ENCODE measurements around the gene GLRA2.

Gene GLRA2

DNA sequence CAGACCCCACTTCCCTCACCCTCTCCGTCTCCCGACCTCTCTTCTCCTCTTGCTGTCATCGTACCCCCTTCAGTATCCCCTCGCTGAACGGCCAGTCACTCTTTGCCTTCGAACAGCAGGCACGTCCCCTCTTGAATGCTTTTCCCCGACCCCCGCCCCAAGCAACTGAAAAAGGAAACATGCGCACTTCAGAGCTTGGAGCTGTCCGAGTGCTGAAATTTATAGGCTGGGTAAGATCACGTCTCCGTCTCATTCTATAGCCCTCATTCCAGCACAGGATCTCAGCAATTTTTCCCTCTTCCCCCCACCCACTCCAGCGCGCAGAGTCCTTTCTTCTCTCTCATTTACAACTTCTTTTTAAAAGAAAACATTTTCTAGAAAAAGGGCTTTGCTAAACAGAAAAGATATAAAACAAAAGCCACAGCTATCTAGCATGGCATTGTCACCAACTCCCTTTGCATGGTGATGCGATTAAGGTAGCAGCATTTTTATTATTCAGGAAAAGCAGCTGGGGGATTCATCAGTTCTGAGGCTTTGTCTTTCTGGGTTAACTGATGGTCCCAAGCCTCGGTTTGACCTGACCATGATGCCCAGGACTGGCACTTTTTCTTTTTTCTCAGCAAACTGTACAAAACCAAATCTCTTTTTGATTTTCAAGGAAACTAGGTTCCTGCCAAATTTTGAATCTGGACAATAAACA, at the start of gene GLRA2:
GLRA2 (plus strand) TSS at position 247 of the 700 bp plus-strand sequence. CDS start 522 bp downstream, outside the sequence.
- DNase-seq: peak; percentile 1

DNA sequence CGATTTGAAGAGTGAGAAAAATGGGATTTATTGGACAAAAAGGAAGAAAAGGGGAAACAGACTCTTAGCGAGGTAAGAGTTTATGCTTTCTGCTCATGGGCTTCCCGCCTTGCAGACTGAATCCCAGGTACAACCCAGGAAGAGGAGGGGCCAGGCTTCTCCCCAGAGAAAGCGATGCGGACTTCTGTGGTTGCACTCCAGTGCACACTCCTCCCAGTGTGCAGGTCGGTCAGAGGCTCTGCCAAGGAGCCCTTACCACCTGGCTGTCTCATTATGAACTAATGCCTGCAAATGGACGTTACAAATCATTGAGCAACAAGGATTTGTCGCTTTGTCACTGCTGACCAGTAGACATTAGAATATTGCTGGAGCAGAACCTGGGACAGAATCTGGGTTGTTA, 39.9 kb upstream of the GLRA2 start:
- no peak for DNase-seq

DNA sequence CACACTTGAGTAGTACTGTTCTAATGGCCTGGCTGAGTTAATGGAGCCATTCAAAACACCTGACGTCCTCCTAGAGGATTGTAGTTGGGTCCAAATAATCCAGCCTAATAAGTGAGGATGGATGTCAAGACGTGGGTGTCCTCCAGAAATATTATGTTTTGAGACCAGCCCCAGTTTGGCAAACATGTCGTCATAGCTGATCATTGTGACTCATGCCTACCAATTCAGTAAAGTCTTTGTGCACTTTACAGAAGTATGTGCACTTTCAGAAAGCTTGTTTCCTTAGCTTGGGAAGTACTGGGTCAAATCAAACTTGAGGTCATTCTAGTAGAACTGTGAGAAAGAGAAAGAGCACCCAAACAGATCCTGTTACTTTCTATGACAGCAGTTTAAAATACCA, 37.6 kb upstream of the GLRA2 start:
- no peak for DNase-seq

DNA sequence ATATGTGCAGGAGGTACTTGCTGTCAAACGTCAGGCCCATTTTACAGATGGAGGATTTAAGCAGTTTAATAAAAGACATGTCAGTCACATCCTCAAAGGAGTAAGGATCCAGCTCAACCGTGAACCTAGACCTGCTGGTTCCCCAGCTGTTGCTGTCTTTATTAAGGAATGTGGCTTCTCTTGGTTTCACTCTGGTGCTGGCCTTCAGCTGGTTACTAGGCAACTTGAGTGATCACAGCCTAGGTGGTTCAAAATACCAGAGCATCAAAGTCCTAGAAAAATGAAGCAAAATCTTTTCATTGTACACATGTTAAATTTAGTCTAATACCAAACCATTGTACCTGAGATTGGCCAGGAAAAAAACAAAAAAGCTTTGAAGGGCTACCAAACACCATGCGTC, 32.7 kb upstream of the GLRA2 start:
- DNase-seq: peak; percentile 6

DNA sequence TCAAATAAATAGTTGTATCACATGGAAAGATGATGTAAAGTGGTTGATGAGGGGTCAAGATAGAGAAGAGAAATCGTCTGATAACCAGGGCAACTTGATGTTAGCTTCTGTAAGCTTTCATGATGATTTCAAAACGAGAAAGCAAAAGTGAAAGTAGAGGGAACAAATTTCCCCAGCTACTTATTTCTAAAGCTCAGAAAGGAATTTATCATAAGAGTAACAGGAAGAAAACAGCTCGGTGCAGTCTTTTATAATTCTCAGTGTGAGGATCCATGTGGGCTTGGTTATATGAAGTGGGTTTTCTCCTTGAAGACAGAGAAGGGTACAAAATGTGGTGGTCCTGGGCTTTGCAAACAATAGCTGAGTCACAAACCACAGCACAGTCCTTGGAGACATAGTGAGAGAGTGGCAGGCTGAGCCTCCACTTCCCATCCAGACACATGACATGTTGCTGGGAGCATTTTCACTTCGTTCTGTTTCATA, 32.1 kb upstream of the GLRA2 start:
- peak; percentile 44 for DNase-seq

DNA sequence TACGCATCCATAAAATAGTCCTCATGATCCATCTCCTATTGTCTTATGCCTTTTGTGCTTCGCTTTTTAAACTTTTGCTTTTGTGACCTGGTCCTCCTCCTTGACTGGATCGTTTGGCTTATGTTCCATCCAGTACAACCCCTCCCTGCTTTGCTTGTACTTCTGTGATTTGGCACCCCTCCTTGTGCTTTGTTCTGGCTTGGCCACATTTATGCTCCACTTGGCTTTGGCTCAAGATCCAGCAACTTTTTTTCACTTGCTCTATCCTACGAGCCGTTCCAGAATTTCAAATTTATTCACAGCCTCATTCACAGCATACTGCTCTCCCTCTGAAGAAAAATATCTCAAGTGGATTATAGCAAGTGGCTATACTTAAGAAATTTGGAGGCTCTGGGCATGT, 28.0 kb upstream of the GLRA2 start:
- no peak for DNase-seq

DNA sequence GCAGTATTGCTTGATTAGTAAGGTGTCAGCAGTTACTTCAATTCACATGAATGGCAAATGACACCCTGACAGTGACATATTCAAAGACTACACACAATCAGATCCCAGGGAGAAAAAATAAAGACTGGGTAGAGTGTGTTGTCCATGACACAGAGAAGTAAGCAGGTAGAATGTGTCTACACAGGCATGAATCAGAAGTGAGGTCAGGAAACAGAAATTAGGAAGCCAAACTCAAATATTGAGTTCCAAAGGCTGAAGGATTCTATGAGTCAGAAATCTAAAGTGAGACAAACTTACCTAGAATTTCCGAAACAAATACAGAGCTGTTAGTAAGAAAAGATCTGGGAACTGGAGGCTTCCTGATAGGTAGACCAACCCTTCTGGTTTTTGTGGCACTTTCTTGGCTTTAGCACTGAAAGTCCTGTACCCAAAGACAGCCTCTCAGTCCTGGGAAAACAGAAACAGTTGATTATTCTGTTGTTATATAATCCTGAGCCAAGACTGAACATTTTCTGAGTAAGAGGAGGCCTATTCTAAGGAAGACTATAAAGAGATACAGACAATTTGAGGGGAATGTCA, 24.3 kb upstream of the GLRA2 start:
- no peak for DNase-seq

DNA sequence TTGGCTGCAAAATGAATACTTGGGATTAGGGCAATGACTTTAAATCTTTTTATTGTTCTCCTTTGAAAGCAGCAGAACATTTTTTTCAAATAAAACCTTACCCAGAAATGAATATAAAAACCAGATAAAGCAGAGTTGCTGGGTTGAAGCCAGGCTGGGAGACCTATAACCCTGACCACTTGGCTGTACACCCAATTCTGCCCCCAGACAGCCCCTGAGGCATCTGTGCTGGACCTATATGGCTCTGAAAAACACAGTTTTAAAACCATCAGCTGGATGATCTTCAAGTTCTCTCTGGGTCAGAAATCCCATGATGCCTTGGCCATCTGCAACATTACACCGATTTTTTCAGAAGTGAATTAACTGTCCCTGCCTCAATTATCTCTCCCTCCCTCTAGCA, 23.7 kb upstream of the GLRA2 start:
- no peak for DNase-seq

DNA sequence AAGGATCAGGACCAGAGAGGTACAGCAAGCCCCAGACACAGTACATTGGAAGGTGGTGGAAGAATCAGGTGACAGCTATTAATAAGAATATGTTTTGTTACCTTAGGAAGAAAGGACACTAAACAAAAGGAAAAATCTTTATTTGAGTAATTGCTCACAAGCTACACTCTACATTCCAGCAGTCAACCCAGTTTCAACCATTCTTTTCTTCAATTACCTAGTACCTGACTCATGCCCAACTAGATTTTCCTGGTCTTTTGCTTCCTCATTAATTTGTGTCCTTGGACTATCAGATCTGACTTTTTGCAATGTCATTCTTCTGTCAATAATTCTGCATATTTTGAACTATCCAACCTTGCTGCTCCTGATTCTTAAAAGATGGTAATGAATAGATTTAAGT, 22.5 kb upstream of the GLRA2 start:
- no peak for DNase-seq

DNA sequence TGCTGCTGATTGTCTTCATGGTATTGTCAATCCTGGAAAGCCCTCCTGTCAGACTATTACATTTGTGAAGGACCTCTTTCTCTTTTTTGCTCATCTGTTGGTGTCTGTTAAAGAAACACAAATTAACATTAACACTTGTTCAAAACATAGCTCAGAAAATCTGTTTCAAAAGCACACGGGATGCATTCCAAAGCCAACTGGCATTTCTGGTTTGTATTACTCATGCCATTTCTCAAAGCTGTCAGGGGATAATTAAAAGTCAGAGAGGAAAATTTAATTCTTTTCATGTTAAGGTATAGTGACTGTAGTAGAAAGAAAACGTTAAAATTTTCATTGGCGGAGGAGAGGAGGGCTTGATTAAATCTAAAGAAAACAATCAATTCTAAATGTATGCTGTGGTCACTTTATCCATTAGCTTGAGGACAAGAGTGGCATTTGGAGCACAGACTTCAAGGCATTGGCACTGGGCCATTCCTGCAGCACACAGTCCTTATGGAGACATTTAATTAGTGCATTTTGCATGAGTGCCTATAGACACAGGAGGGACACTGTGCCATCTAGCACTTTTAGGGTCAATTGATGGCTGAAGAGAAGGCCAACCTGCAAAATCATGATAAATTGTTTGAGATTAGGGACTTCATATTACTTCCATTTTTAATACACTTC, 21.2 kb upstream of the GLRA2 start:
- no peak for DNase-seq

DNA sequence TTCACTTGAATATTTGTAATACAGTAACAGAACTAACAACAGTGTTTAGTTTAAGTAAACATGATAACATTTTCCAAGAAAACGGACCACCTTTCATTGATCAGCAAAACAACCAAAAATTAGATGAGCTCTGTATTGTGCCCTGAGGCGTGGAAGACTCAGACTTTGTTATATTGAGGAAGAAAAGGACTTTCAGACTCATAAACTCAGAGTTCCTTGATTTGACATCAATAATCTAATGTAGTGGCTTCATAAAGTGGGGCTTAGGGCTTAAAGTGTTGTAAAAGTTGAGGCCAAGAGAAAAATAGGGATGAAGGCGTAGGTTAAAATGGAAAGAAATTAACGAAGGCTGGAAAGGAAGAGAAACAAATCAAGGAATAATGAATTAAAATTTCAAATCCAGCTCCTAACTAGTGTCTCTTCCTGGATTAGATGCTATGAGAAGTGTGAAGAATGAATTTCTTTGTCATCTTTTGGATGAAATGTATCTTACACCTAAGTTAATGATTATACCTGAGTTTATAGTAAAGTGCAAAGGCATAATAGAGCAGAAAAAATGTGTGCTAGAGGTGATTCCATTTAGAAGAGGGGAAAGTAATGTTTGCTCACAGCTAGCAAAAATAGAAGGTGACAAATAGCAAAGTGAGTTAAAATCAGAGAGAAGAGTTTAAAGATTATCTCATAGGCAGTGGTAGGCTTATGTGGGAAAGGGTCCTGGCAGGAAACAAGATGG, 19.8 kb upstream of the GLRA2 start:
- DNase-seq: no peak

DNA sequence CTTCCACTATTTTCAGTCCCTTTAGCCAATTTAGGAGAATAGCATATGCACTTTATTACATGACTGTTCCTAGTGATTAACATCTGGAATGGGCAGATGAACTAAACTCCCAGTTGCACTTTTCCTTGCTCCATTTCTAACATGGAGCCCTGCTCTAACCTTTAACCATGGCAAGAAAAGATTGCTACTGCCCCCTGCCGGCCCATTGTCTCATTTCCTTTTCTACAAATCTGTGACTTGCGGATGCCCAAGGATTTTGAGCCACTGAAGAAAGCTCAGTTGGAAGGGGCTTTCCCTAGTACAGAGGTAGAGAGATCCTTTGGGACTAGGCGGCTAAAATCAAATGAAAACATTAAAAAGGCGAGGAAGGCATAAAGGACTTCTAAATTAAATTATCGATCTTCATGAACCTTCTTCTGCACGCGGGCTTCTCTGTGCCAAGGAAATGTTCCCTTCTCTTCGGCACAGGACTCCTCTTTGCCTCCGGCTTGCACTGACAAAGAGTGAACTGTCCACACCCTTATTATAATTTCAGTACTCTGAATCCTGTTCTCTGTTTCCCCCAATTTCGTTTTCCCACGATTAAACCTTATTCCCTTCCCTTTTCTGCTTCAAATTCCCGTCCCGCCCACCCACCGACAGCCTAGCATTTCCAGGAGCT, 577 bp upstream of the GLRA2 start:
- DNase-seq: peak; percentile 44

DNA sequence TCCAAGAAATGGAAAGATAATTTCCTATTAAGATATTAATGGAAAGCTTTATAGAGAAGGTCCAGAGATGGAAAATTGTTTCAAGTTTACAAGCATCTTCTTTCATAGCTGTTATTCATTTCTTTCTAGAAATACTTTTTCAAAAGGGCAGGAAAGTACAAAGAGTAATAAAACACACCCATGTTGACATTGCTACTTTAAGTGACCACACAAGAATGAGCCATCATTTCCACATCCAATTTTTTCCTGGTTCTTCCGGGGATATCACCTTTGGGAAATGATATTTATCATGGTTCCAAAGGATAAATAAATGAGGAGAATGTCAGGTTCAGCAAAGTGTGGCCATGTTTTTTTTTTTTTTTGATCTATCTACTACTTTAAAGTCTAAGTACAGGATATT, 4.5 kb downstream of the GLRA2 start:
- DNase-seq: no peak

DNA sequence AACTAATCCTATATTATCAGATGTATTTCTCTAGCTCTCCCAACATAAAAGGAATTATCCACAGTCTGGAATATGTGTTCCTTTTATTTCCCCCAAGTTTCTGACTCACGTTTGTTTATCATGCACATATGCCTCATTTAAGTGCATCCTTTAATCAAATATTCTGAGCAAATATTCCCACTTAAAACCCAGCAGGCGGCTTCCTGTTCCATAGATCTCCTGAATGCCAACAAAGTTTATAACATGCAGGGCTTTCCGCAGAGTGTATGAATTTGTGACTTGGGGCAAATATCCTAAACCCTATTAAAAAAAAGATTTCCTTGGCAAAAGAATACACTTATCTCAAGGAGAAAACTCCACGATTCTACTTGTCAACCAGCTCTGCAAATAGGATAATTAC, 16.9 kb downstream of the GLRA2 start:
- no peak for DNase-seq

DNA sequence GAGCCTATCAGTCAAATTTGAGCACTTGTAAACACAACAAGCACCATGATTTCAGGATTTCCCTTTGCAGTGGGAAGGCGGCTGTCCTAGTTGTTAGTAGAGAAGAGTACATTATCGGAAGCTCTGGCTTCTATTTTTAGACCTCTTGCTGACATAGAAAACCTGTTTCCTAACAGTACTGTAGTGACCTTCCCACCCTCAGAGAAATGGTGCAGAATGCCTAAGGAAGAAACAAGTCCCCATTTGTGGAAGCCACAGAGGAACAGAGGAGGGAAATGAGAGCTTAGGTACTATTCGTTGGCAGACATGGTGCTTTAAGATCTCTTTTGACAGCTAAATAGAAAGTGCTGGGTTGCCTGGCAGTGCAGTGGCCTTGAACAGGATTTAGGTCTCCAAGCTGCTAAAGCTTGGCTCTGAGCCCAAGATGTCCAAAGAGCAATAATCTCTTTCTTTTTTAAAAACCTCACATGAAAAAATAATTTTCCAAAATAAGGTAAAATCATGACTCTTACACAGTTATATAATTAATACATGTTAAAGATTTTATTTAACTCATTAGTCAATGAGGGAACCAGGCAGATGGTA, 24.9 kb downstream of the GLRA2 start:
- no peak for DNase-seq

DNA sequence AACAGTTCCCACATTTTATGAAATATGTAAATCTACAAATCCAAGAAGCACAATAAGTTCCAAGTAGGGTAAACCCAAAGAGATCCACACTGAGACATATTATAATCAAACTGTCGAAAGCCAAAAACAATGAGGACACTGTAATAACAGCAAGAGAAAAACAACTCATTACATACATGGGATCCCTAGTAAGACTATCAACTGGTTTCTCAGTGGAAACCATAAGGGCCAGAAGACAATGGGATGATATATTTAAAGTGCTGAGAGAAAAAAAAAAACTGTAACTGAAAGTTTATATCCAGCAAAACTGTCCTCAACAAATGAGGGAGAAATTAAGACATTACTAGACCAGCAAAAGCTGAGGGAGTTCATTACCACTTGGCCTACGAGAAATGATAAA, 34.7 kb downstream of the GLRA2 start:
- no peak for DNase-seq

DNA sequence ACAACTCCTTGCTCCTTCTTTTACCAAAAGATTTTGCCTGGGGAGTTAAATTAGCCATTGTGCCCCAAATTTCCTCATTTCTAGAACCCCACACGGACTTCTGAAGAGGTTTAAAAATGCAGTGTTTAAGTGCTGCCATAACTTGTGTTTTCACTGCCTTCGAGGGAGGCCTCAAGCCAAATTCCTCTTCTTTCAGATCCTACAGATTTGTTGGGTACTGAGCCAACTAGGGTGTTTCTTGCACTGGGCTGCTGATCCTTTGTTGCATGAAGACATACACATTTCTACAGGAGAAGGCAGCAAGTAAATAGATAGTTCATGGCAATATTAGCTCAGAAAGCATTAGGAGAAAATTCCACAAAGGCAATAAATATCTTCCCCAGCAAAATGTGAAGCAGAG, 43.8 kb downstream of the GLRA2 start:
- DNase-seq: no peak

DNA sequence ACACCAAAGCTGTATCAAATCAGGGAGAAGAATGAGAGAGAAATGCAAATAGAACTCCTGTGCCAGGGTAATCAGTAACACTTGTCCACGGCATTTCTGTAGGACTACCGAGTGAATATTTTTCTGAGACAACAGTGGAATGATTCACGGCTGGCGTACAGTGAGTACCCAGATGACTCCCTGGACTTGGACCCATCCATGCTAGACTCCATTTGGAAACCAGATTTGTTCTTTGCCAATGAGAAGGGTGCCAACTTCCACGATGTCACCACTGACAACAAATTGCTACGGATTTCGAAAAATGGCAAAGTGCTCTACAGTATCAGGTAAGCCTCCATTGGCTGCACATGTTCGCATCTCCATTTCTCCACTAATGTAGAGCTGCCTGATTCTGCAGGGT, 51.7 kb downstream of the GLRA2 start:
- no peak for DNase-seq

DNA sequence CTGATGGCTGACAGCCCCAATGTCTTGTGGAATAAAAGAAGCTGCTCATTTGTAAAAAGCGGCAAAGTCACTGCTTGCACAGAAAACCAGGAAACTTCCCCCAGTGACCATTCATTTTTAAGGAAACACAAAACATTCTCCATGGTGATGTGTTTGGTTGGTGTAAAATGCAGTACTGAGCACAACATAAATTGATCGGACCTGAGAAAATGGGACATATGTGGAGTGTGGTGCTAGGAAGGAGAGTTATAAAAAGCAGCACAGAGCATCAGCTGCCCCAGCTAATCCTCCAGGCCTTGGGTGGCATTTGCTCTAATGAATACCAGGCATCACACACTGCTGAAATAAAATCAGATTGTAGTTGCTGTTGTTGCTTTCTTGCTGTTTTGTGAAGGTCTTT, 55.2 kb downstream of the GLRA2 start:
- DNase-seq: no peak

DNA sequence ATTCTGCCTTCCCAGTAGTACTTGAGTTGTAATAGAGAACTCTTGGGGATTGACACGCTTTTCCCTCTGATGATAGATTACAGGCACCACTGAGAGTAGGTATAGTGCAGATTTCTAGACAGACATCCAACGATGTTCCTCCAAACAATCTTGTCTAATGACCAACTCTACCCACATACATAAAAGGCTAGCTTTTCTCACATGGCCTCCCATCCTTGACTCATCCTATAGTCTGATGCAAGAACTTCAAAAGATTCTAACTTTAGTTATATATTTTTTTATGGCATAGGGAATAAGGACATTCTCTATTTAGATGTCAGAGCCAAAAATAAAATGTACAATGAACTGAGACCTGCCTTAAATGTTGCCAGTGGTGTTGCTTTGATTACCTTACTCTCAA, 60.9 kb downstream of the GLRA2 start:
- no peak for DNase-seq

DNA sequence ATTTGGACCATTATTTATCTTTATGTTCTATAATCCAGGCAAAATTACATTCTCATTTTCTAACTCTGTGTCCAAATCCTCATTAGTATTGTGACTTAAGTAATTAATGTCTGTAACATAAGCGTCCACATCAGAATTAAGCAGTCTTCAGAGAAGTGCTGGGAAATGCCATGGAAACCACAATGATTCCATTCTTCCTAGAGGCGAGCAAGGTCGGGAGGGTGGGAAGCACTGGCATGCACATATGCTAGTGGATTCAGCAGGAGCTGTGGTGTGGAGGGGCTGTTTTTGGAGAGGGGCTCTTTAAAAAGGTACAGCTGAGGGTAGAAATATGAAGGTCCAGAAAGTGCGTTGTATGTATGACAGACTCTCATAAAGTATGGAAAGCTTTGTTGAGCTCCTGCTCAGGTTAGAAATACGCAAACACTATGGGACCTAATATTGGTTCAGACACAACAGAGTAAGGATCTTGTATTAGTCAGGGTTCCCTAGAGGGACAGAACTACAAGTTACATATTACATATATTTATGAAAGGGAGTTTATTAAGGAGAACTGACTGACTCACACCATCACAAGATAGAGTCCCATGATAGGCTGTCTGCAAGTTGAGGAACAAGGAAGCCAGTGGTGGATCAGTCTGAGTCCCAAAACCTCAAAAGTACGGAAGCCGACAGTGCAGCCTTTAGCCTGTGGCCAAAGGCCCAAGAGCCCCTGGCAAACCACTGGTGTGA, 61.5 kb downstream of the GLRA2 start:
- no peak for DNase-seq

DNA sequence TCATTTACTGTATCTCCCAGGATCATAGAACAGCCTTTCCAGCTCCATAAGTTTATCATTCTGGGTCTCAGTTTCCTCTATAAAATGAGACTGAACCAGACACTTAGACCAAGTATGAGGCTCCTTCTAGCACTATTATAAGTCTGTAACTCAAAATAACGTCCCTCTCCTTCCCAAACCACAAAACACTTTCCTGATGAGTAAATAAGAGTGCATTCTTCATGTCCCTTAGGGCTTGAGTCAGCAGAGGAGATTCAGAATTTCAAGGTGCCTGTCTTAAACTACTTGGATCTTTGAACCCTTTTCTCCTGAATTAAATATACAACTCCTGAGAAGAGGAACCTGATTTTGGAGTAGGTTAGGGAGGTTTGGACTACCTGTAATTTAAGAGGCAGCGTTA, 62.6 kb downstream of the GLRA2 start:
- no peak for DNase-seq

Measured in CD4-positive, alpha-beta T cell treated with Interleukin-17A for 1 hour (primary cell).